A549 (cell line): Measurements from ENCODE around the gene PDLIM7. TPM values are rescaled to one million over a fixed set of nuclear protein-coding genes. Genes with fewer than 3 reads are reported as not detected.
A peak's percentile ranks its signal among the peaks of the same experiment; 100 is the strongest.

Source experiments
- ATAC-seq, 2 experiments: fragments of 200-7000 bp in 1 of 2; fragments of >200 bp in 1 of 2; cut with Nextera tagmentation in 1 of 2; cut with Tn5 transposase in 1 of 2; 3 replicates each; pipeline versions ENCODE4 v1.8.0 to v1.9.1; 2018 to 2020; ENCODE audit warnings: mild to moderate bottlenecking in 1 of 2, moderate library complexity in 1 of 2
- CTCF ChIA-PET: fragments of 300-600 bp; sonication (Branson Sonifier 250); formaldehyde crosslinking; extraction: SDS; loops from one replicate; lab custom pipeline; 2021; ENCODE audit warnings: antibody characterized with exemption, inconsistent platforms; lab: Yijun Ruan, JAX
- POLR2A ChIA-PET: fragments of 350-600 bp; formaldehyde crosslinking; extraction: SDS; loops from one replicate; lab custom pipeline; 2021; ENCODE audit warnings: antibody characterized with exemption, inconsistent platforms; lab: Yijun Ruan, JAX
- DNase-seq, 2 experiments: peaks; one replicate each; pipeline versions ENCODE4 v3.0.0 to v3.0.0-alpha.2; 2011 to 2016; ENCODE audit warnings: low read depth in 1 of 2, low spot score in 1 of 2
- FAIRE-seq: peaks from 2 replicates; lab custom pipeline; 2011; peaks lifted over from hg19 to GRCh38; lab: Jason Lieb, UNC
- H3K27ac ChIP-seq, 2 experiments: fragments of >200 bp; sonication (Bioruptor Twin); formaldehyde crosslinking; 3 replicates each; pipeline ENCODE4 v1.5.1; 2016 to 2017
- H3K4me1 ChIP-seq: fragments of >200 bp; sonication (Bioruptor Twin); formaldehyde crosslinking; 3 replicates; pipeline ENCODE4 v1.6.1; 2016
- H3K4me2 ChIP-seq: fragments of >200 bp; sonication (Bioruptor Twin); formaldehyde crosslinking; 3 replicates; pipeline ENCODE4 v1.6.1; 2016
- H3K4me3 ChIP-seq: fragments of >200 bp; sonication (Bioruptor Twin); formaldehyde crosslinking; 3 replicates; pipeline ENCODE4 v1.5.1; 2016
- H3K9me3 ChIP-seq: fragments of >200 bp; sonication (Bioruptor Twin); formaldehyde crosslinking; 3 replicates; pipeline ENCODE4 v1.6.1; 2016
- BCL3 ChIP-seq: fragments of >200 bp; sonication (Bioruptor Twin); formaldehyde crosslinking; IDR thresholded peaks from 3 replicates; pipeline ENCODE4 v1.6.1; 2016
- BHLHE40 ChIP-seq: IDR thresholded peaks from 2 replicates; pipeline ENCODE4 v1.6.1; 2012; ENCODE audit warnings: low read depth, low read length, inconsistent platforms
- CEBPB ChIP-seq, 2 experiments: fragments of >200 bp in 1 of 2; sonication (Bioruptor Twin) in 1 of 2; formaldehyde crosslinking in 1 of 2; IDR thresholded peaks; 2 replicates each; pipeline ENCODE4 v1.6.1; 2012 to 2016
- CHD4 ChIP-seq: fragments of 200-600 bp; sonication (generic); IDR thresholded peaks from 2 replicates; pipeline ENCODE4 v1.6.1; 2016; ENCODE audit warnings: antibody characterized with exemption, mild to moderate bottlenecking, borderline replicate concordance
- EHMT2 ChIP-seq: fragments of 200-600 bp; sonication (generic); IDR thresholded peaks from 2 replicates; pipeline ENCODE4 v1.6.1; 2016; ENCODE audit warnings: antibody characterized with exemption, low read depth, mild to moderate bottlenecking, moderate library complexity
- ESRRA ChIP-seq: fragments of 150-350 bp; IDR thresholded peaks from 2 replicates; pipeline ENCODE4 v1.6.1; 2014; ENCODE audit warnings: mild to moderate bottlenecking, low read length, borderline replicate concordance
- FOSB ChIP-seq: fragments of 250-450 bp; sonication (Bioruptor Pico); IDR thresholded peaks from 2 replicates; pipeline ENCODE4 v1.5.0; 2020; ENCODE audit warnings: mild to moderate bottlenecking, moderate library complexity
- FOSL2 ChIP-seq, 2 experiments: fragments of 450-650 bp in 1 of 2; fragments of >200 bp in 1 of 2; sonication (Bioruptor Twin) in 1 of 2; formaldehyde crosslinking; IDR thresholded peaks; 2 replicates each; pipeline versions ENCODE4 v1.5.0 to v1.6.1; 2016 to 2020; ENCODE audit warnings: mild to moderate bottlenecking in 1 of 2, moderate library complexity in 1 of 2
- FOXS1 ChIP-seq: fragments of 250-450 bp; sonication (Bioruptor Pico); IDR thresholded peaks from 2 replicates; pipeline ENCODE4 v1.5.0; 2020; ENCODE audit warnings: mild to moderate bottlenecking, moderate library complexity
- GATA3 ChIP-seq: IDR thresholded peaks from 2 replicates; pipeline ENCODE4 v1.6.1; 2012; ENCODE audit warnings: borderline replicate concordance
- HDAC2 ChIP-seq: fragments of 200-600 bp; sonication (generic); IDR thresholded peaks from 2 replicates; pipeline ENCODE4 v1.6.1; 2016
- JUN ChIP-seq, 2 experiments: fragments of >200 bp; sonication (Bioruptor Twin); formaldehyde crosslinking; IDR thresholded peaks; 2 replicates in 1 of 2; 3 replicates in 1 of 2; pipeline ENCODE4 v1.6.1; 2016 to 2017
- JUNB ChIP-seq: fragments of >200 bp; sonication (Bioruptor Twin); formaldehyde crosslinking; IDR thresholded peaks from 2 replicates; pipeline ENCODE4 v1.6.1; 2016
- KDM1A ChIP-seq: fragments of 200-600 bp; sonication (generic); IDR thresholded peaks from 2 replicates; pipeline ENCODE4 v1.6.1; 2016; ENCODE audit warnings: low read depth, mild to moderate bottlenecking
- MAX ChIP-seq: IDR thresholded peaks from 2 replicates; pipeline ENCODE4 v1.6.1; 2012
- NPAS2 ChIP-seq: fragments of 250-450 bp; sonication (Bioruptor Pico); IDR thresholded peaks from 2 replicates; pipeline ENCODE4 v1.8.0; 2022; ENCODE audit warnings: mild to moderate bottlenecking, moderate library complexity, borderline replicate concordance
- NR3C1 ChIP-seq: fragments of >200 bp; sonication (Bioruptor Twin); formaldehyde crosslinking; IDR thresholded peaks from 3 replicates; pipeline ENCODE4 v1.6.1; 2017
- POLR2A ChIP-seq: IDR thresholded peaks from 2 replicates; pipeline ENCODE4 v1.6.1; 2012; ENCODE audit warnings: mild to moderate bottlenecking, low read length
- RAD21 ChIP-seq, 2 experiments: fragments of >200 bp in 1 of 2; sonication (Bioruptor Twin) in 1 of 2; formaldehyde crosslinking in 1 of 2; IDR thresholded peaks in 1 of 2; conservative IDR thresholded peaks in 1 of 2; 2 replicates in 1 of 2; 3 replicates in 1 of 2; pipeline ENCODE4 v1.6.1; 2012 to 2018; ENCODE audit warnings: inconsistent platforms in 1 of 2
- RCOR1 ChIP-seq: fragments of 150-350 bp; IDR thresholded peaks from 2 replicates; pipeline ENCODE4 v1.6.1; 2014; ENCODE audit warnings: antibody characterized with exemption, low read length, low read depth
- SMC3 ChIP-seq: fragments of >200 bp; sonication (Bioruptor Twin); formaldehyde crosslinking; IDR thresholded peaks from 3 replicates; pipeline ENCODE4 v1.6.1; 2018; ENCODE audit warnings: inconsistent platforms
- ZC3H11A ChIP-seq: fragments of 450-650 bp; IDR thresholded peaks from 2 replicates; pipeline ENCODE4 v1.6.1; 2014; ENCODE audit warnings: antibody characterized with exemption, mild to moderate bottlenecking
- WGBS: methylation state at CpG from one replicate; pipeline ENCODE4 v1.1.6; 2017; ENCODE audit errors: missing lambda C conversion rate; 5-methylcytosine and 5-hydroxymethylcytosine counted together
- polyA minus RNA-seq: library from RNA; depleted of rRNA, polyadenylated mRNA; stranded (reverse); fragments of >200 nt; gene quantifications from 2 replicates; pipeline ENCODE4 v1.2.3, GENCODE V29; 2011; rRNA and poly(A)+ RNA removed
- polyA plus RNA-seq, 4 experiments: library from polyadenylated mRNA; depleted of rRNA in 3 of 4; stranded (reverse); fragments of >200 nt; fragmentation: RNase III in 1 of 4; extraction: RNeasy Plus Mini Kit Qiagen cat#74134 plus additional on column Dnase treatment in 1 of 4; gene quantifications; 2 replicates in 3 of 4; 3 replicates in 1 of 4; pipeline ENCODE4 v1.2.3, GENCODE V29; 2011 to 2017
- TF ChIP-seq, protein P1 (sequence below): IDR thresholded peaks from 2 replicates; pipeline ENCODE4 v1.6.1; 2012; ENCODE audit warnings: low read depth, borderline replicate concordance
- TF ChIP-seq, protein P2 (sequence below): IDR thresholded peaks from 2 replicates; pipeline ENCODE4 v1.6.1; 2012
- TF ChIP-seq, protein P3 (sequence below): fragments of >200 bp; sonication (Bioruptor Twin); formaldehyde crosslinking; IDR thresholded peaks from 3 replicates; pipeline ENCODE4 v1.5.1; 2016
- TF ChIP-seq, protein P4 (sequence below): fragments of 150-350 bp; IDR thresholded peaks from 2 replicates; pipeline ENCODE4 v1.6.1; 2014; ENCODE audit warnings: low read depth, mild to moderate bottlenecking, low read length
- TF ChIP-seq, protein P5 (sequence below): fragments of >200 bp; sonication (Bioruptor Twin); formaldehyde crosslinking; IDR thresholded peaks from 2 replicates; pipeline ENCODE4 v1.6.1; 2016

Gene PDLIM7, protein sequence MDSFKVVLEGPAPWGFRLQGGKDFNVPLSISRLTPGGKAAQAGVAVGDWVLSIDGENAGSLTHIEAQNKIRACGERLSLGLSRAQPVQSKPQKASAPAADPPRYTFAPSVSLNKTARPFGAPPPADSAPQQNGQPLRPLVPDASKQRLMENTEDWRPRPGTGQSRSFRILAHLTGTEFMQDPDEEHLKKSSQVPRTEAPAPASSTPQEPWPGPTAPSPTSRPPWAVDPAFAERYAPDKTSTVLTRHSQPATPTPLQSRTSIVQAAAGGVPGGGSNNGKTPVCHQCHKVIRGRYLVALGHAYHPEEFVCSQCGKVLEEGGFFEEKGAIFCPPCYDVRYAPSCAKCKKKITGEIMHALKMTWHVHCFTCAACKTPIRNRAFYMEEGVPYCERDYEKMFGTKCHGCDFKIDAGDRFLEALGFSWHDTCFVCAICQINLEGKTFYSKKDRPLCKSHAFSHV
- polyA plus RNA-seq (2011; rRNA removed) (26.1 and 30.7 TPM in 2 replicates), polyA plus RNA-seq (2017; fragmentation: RNase III; extraction: RNeasy Plus Mini Kit Qiagen cat#74134 plus additional on column Dnase treatment) (120 to 141 TPM (median 124 TPM) in 3 replicates), polyA minus RNA-seq (22.0 and 27.9 TPM in 2 replicates)
- polyA plus RNA-seq (2012; cell fraction: cytosol; rRNA removed) = 91.5 and 139 TPM in 2 replicates
- polyA plus RNA-seq (2012; cell fraction: nucleus; rRNA removed) = 252 and 329 TPM in 2 replicates

- Histone ChIP-seq H3K4me1 (peaks cover 51% of the 10 kb centered on the region), H3K4me2 (peak within 1 kb of the TSS; percentile 98), H3K4me3 (peak within 1 kb of the TSS; percentile 63), H3K9me3 (no peaks in the 10 kb centered on the region), H3K27ac (peak within 1 kb of the TSS; percentile 82 to 95)
- FAIRE-seq (no peak), DNase-seq (peak; percentile 97), ATAC-seq (peak; percentile 40 to 80)
- TF ChIP-seq BHLHE40 = no peak
- TF ChIP-seq GATA3 = 0 out of 2 replicates have a peak, but pooled peaks have one; percentile 23
- TF ChIP-seq CHD4 = peak; percentile 99
- TF ChIP-seq, protein P1, sequence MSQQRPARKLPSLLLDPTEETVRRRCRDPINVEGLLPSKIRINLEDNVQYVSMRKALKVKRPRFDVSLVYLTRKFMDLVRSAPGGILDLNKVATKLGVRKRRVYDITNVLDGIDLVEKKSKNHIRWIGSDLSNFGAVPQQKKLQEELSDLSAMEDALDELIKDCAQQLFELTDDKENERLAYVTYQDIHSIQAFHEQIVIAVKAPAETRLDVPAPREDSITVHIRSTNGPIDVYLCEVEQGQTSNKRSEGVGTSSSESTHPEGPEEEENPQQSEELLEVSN = peak; percentile 31; the same call in 1 of the 2 replicates
- TF ChIP-seq JUN (IDR thresholded peaks at IDR 0.05) = peak; percentile 81 to 83; a peak in 4 of 5 replicates
- peak; percentile 40; the same call in 1 of the 2 replicates for TF ChIP-seq MAX
- no peak for TF ChIP-seq NR3C1
- TF ChIP-seq, protein P2, sequence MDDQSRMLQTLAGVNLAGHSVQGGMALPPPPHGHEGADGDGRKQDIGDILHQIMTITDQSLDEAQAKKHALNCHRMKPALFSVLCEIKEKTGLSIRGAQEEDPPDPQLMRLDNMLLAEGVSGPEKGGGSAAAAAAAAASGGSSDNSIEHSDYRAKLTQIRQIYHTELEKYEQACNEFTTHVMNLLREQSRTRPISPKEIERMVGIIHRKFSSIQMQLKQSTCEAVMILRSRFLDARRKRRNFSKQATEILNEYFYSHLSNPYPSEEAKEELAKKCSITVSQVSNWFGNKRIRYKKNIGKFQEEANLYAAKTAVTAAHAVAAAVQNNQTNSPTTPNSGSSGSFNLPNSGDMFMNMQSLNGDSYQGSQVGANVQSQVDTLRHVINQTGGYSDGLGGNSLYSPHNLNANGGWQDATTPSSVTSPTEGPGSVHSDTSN = 0 out of 2 replicates have a peak, but pooled peaks have one; percentile 36
- no peak for TF ChIP-seq JUNB
- TF ChIP-seq POLR2A = peak; percentile 91
- peak; percentile 93 for TF ChIP-seq BCL3
- TF ChIP-seq FOXS1 = no peak
- peak; percentile 43; the same call in 1 of the 2 replicates for TF ChIP-seq RCOR1
- peak; percentile 100 for TF ChIP-seq KDM1A
- TF ChIP-seq RAD21 (conservative IDR thresholded peaks at IDR 0.05 in 1 of 2, IDR thresholded peaks at IDR 0.05 in 1 of 2) = no peak
- TF ChIP-seq ZC3H11A = no peak
- peak; percentile 99 for TF ChIP-seq HDAC2
- ChIA-PET POLR2A (interaction anchor here (0.6 to 2.0 kb wide), 16 partner anchors 11 to 127 kb away, joined by 3 to 9 read pairs (median 4); partner anchors contain the start of genes DBN1, DDX41 and TMED9), CTCF (interaction anchor here (0.9 to 18.1 kb wide), 8 partner anchors 7 to 108 kb away, joined by 3 to 354 read pairs (median 35); partner anchors contain the start of genes PFN3 and PRR7)
- WGBS = 4% methylated on average over 30 of the region's 73 CpGs
These were observed at the start of gene PDLIM7 for GRCh38 chr5:177497292-177498012. PDLIM7 (minus strand) TSS chr5:177497604; CDS start chr5:177496512, 1,092 bp downstream.

DNA sequence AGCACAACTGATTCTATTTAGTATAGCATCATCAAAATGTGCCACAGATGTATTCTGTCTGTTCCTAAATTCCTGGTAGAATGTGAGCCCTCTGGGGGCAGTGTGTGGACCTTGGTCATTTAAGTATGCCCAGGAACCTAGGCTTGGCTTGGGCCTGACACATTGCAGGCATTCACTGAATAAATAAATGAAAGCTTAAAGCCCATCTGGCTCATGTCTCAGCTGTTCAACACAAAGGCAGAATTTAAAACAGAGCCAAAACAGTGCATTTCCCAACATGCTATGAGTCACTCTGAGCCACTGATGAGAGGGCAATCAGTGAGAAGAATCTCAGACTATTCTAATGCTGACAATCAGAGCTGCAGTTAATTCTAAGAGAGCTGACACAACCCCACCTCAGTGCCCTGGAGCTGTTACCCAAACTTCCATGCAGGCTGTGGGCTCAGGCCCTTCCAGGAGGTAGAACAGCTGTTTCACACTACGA is 48.9 kb upstream of the PDLIM7 start:
- H3K4me2 ChIP-seq = peak overlapping the region; percentile 66
- DNase-seq (peak; percentile 54 to 68), ATAC-seq (peak; percentile 89 to 92), FAIRE-seq (peak; percentile 59)
- peak overlapping the region; percentile 25; the same call in 1 of the 3 replicates for H3K4me3 ChIP-seq
- CTCF ChIA-PET = interaction anchor here (0.5 to 4.0 kb wide), 12 partner anchors 9 to 1958 kb away, joined by 3 to 18 read pairs (median 4); no protein-coding TSS in a partner anchor
- POLR2A ChIA-PET = interaction anchor here (1.1 to 1.5 kb wide), 3 partner anchors 9 to 49 kb away, joined by 3 to 6 read pairs (median 5); partner anchors contain the start of genes DDX41 and PDLIM7
- H3K4me1 ChIP-seq = peaks cover 30% of the 10 kb centered on the region
- H3K27ac ChIP-seq = peak overlapping the region; percentile 53 to 79
- H3K9me3 ChIP-seq = no peaks in the 10 kb centered on the region
- WGBS = 63% methylated on average over 1 of the region's 1 CpG
- TF ChIP-seq FOSB (CRISPR knock-in tag) (no peak), SMC3 (0 out of 3 replicates have a peak, but pooled peaks have one; percentile 10), FOSL2 (IDR thresholded peaks at IDR 0.05) (peak; percentile 86), FOSL2 (CRISPR knock-in tag; IDR thresholded peaks at IDR 0.05) (peak; percentile 86), NPAS2 (no peak), CEBPB (IDR thresholded peaks at IDR 0.05) (peak; percentile 68 to 87), ESRRA (no peak), EHMT2 (no peak), JUNB (peak; percentile 57)
- TF ChIP-seq, protein P3, sequence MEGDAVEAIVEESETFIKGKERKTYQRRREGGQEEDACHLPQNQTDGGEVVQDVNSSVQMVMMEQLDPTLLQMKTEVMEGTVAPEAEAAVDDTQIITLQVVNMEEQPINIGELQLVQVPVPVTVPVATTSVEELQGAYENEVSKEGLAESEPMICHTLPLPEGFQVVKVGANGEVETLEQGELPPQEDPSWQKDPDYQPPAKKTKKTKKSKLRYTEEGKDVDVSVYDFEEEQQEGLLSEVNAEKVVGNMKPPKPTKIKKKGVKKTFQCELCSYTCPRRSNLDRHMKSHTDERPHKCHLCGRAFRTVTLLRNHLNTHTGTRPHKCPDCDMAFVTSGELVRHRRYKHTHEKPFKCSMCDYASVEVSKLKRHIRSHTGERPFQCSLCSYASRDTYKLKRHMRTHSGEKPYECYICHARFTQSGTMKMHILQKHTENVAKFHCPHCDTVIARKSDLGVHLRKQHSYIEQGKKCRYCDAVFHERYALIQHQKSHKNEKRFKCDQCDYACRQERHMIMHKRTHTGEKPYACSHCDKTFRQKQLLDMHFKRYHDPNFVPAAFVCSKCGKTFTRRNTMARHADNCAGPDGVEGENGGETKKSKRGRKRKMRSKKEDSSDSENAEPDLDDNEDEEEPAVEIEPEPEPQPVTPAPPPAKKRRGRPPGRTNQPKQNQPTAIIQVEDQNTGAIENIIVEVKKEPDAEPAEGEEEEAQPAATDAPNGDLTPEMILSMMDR = peak; percentile 18; the same call in 1 of the 3 replicates
- TF ChIP-seq, protein P4, sequence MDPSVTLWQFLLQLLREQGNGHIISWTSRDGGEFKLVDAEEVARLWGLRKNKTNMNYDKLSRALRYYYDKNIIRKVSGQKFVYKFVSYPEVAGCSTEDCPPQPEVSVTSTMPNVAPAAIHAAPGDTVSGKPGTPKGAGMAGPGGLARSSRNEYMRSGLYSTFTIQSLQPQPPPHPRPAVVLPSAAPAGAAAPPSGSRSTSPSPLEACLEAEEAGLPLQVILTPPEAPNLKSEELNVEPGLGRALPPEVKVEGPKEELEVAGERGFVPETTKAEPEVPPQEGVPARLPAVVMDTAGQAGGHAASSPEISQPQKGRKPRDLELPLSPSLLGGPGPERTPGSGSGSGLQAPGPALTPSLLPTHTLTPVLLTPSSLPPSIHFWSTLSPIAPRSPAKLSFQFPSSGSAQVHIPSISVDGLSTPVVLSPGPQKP = no peak
- TF ChIP-seq, protein P5, sequence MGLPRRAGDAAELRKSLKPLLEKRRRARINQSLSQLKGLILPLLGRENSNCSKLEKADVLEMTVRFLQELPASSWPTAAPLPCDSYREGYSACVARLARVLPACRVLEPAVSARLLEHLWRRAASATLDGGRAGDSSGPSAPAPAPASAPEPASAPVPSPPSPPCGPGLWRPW = 0 out of 2 replicates have a peak, but pooled peaks have one; percentile 17
